NK-92 (cell line): ENCODE measurements around the gene COLQ.

Experiments used
- DNase-seq: peaks from one replicate; lab custom pipeline; 2025; ENCODE audit not compliant: unreplicated experiment; lab: John Stamatoyannopoulos, UW

Gene COLQ

GRCh38 chr3:15520804-15521572 lies 518 bp downstream of the COLQ start:
- no peak for DNase-seq

- no peak for DNase-seq
Observed at GRCh38 chr3:15520185-15520584, 1.3 kb downstream of the COLQ start.

GRCh38 chr3:15519096-15519495 lies 2.4 kb downstream of the COLQ start:
- no peak for DNase-seq

GRCh38 chr3:15514663-15515340 lies 6.7 kb downstream of the COLQ start:
- DNase-seq, result no peak

- DNase-seq, result no peak
Observed at GRCh38 chr3:15513810-15514662, 7.5 kb downstream of the COLQ start.

GRCh38 chr3:15513116-15513515 lies 8.4 kb downstream of the COLQ start:
- DNase-seq, result no peak

- DNase-seq, result no peak
Observed at GRCh38 chr3:15512166-15512565, 9.3 kb downstream of the COLQ start.

- no peak for DNase-seq
Observed at GRCh38 chr3:15511156-15511555, 10.3 kb downstream of the COLQ start.

GRCh38 chr3:15510493-15510892 lies 11.0 kb downstream of the COLQ start:
- DNase-seq, result no peak

GRCh38 chr3:15506571-15506970 lies 14.9 kb downstream of the COLQ start:
- no peak for DNase-seq

- no peak for DNase-seq
Observed at GRCh38 chr3:15505479-15506165, 15.9 kb downstream of the COLQ start.

GRCh38 chr3:15502616-15503015 lies 18.9 kb downstream of the COLQ start:
- DNase-seq, result no peak

GRCh38 chr3:15501126-15501525 lies 20.4 kb downstream of the COLQ start:
- DNase-seq, result no peak

GRCh38 chr3:15500107-15500724 lies 21.3 kb downstream of the COLQ start:
- no peak for DNase-seq

GRCh38 chr3:15499536-15499935 lies 22.0 kb downstream of the COLQ start:
- DNase-seq, result no peak

- DNase-seq, result no peak
Observed at GRCh38 chr3:15498431-15499214, 22.9 kb downstream of the COLQ start.

GRCh38 chr3:15497964-15498363 lies 23.5 kb downstream of the COLQ start:
- no peak for DNase-seq

- no peak for DNase-seq
Observed at GRCh38 chr3:15496341-15496664, 25.2 kb downstream of the COLQ start.

GRCh38 chr3:15495461-15496340 lies 25.8 kb downstream of the COLQ start:
- DNase-seq, result no peak
